HG02678 (cell line): Measurements from ENCODE around the gene MCU.
"Not testable (repeated sequence)": the region's sequence is repeated elsewhere in the genome, so short reads cannot be mapped to it uniquely, and the experiment has no call there.

Source experiments
- ATAC-seq: cut with Tn5 transposase; IDR thresholded peaks from one replicate; pipeline ENCODE4 v1.9.1; 2021; ENCODE audit warnings: mild to moderate bottlenecking, moderate library complexity; ENCODE audit not compliant: unreplicated experiment

MCU gene

GRCh38 chr10:72888151-72888638, 196.3 kb downstream of the MCU start:
- ATAC-seq = no peak

GRCh38 chr10:72889391-72889831, 197.5 kb downstream of the MCU start:
- no peak for ATAC-seq

- no peak for ATAC-seq
Observed at GRCh38 chr10:72890086-72890485, 198.1 kb downstream of the MCU start.

GRCh38 chr10:72893136-72893798, 201.3 kb downstream of the MCU start, which contains the start of gene OIT3:
TSS of gene OIT3 (plus strand) at chr10:72893739. CDS start at chr10:72893799, 60 bp downstream.
- no peak for ATAC-seq

- ATAC-seq = no peak
Observed at GRCh38 chr10:72895236-72895850, 203.4 kb downstream of the MCU start.

GRCh38 chr10:72898616-72899015, 206.7 kb downstream of the MCU start:
- ATAC-seq = no peak

GRCh38 chr10:72899545-72899944, 207.6 kb downstream of the MCU start:
- ATAC-seq = no peak

GRCh38 chr10:72903941-72904446, 212.1 kb downstream of the MCU start:
- ATAC-seq = not testable (repeated sequence)

GRCh38 chr10:72904806-72905205, 212.9 kb downstream of the MCU start:
- ATAC-seq = no peak

GRCh38 chr10:72906446-72906845, 214.5 kb downstream of the MCU start:
- no peak for ATAC-seq

GRCh38 chr10:72910705-72911104, 218.8 kb downstream of the MCU start:
- ATAC-seq = no peak

- no peak for ATAC-seq
Observed at GRCh38 chr10:72911758-72912157, 219.8 kb downstream of the MCU start.

GRCh38 chr10:72912736-72913135, 220.8 kb downstream of the MCU start:
- no peak for ATAC-seq

GRCh38 chr10:72913287-72913686, 221.3 kb downstream of the MCU start:
- ATAC-seq = no peak

- ATAC-seq = not testable (repeated sequence)
Observed at GRCh38 chr10:72917201-72917600, 225.3 kb downstream of the MCU start.

GRCh38 chr10:72917803-72918332, 225.9 kb downstream of the MCU start:
- not testable (repeated sequence) for ATAC-seq

- no peak for ATAC-seq
Observed at GRCh38 chr10:72918352-72918751, 226.4 kb downstream of the MCU start.

- ATAC-seq = not testable (repeated sequence)
Observed at GRCh38 chr10:72921147-72921683, 229.3 kb downstream of the MCU start.

- no peak for ATAC-seq
Observed at GRCh38 chr10:72924351-72924750, 232.4 kb downstream of the MCU start.

- no peak for ATAC-seq
Observed at GRCh38 chr10:72925951-72926465, 234.1 kb downstream of the MCU start.

GRCh38 chr10:72927485-72927884, 235.5 kb downstream of the MCU start:
- no peak for ATAC-seq
